Vagina (tissue), 2 donors: ENCODE data around the gene TYW1. TPM values are rescaled to one million over a fixed set of nuclear protein-coding genes. Genes with fewer than 3 reads are reported as not detected.

Experiments used
- DNase-seq, 2 donors: peaks; one replicate each; pipeline ENCODE4 v3.0.0-alpha.2; 2017; ENCODE audit errors: extremely low spot score in 2 of 2
- H3K27ac ChIP-seq: fragments of 200-600 bp; sonication (generic); one replicate; pipeline ENCODE4 v1.5.1; 2019
- H3K27me3 ChIP-seq: fragments of 200-600 bp; sonication (generic); one replicate; pipeline ENCODE4 v1.5.1; 2019
- H3K36me3 ChIP-seq, 2 donors: fragments of 200-600 bp; sonication (generic); one replicate each; pipeline ENCODE4 v1.5.1; 2017 to 2019
- H3K4me1 ChIP-seq: fragments of 200-600 bp; sonication (generic); one replicate; pipeline ENCODE4 v1.5.1; 2019
- H3K4me3 ChIP-seq, 2 donors: fragments of 200-600 bp; sonication (generic); 1 replicate in 1 of 2; 2 replicates in 1 of 2; pipeline ENCODE4 v1.5.1; 2016 to 2019
- H3K9me3 ChIP-seq: fragments of 200-600 bp; sonication (generic); one replicate; pipeline ENCODE4 v1.5.1; 2019
- CTCF ChIP-seq, 3 experiments: fragments of 450-650 bp in 2 of 3; fragments of 200-600 bp in 1 of 3; sonication (generic) in 1 of 3; IDR thresholded peaks; one replicate each; pipeline ENCODE4 v1.5.1; 2017 to 2019; ENCODE audit warnings: antibody characterized with exemption in 3 of 3, mild to moderate bottlenecking in 2 of 3, moderate library complexity in 2 of 3
- POLR2A ChIP-seq, 2 donors: fragments of 450-650 bp; IDR thresholded peaks; one replicate each; pipeline ENCODE4 v1.6.1; 2017; ENCODE audit warnings: antibody characterized with exemption in 2 of 2, mild to moderate bottlenecking in 2 of 2, moderate library complexity in 2 of 2
- POLR2AphosphoS5 ChIP-seq, 2 donors: sonication (generic); formaldehyde crosslinking; IDR thresholded peaks; one replicate each; pipeline ENCODE4 v1.9.0; 2017; ENCODE audit warnings: antibody characterized with exemption in 2 of 2, mild to moderate bottlenecking in 2 of 2, low read depth in 1 of 2; ENCODE audit not compliant: insufficient read depth in 1 of 2
- intact Hi-C: fragments of 100-400 bp; cut with DNase I; formaldehyde crosslinking; loops from one replicate; pipeline ENCODE4 v1.15.1; 2023
- total RNA-seq: library from RNA; depleted of rRNA; stranded (reverse); fragments of >200 nt; gene quantifications from one replicate; pipeline ENCODE4 v1.2.3, GENCODE V29; 2016

TYW1 gene
- total RNA-seq, 1 donor from 2014 or later = 40.8 TPM

GRCh38 chr7:66953044-66953427 is 43.6 kb upstream of the TYW1 start:
- Histone ChIP-seq H3K4me1 (no peaks in the 10 kb centered on the region), H3K27me3 (no peaks in the 10 kb centered on the region), H3K36me3 (peaks cover 0 to 84% of the 10 kb centered on the region in 2 donors), H3K4me3 (no peak overlapping the region), H3K27ac (no peak overlapping the region), H3K9me3 (no peaks in the 10 kb centered on the region)
- intact Hi-C loops = no loop called here
- DNase-seq = no peak
- TF ChIP-seq POLR2AphosphoS5 (IDR thresholded peaks at IDR 0.05; ENCODE audit: insufficient read depth in 1 of 2, low read depth in 1 of 2) (no peak), POLR2A (IDR thresholded peaks at IDR 0.05) (no peak), CTCF (IDR thresholded peaks at IDR 0.05) (no peak)

GRCh38 chr7:66957595-66958290 is 38.9 kb upstream of the TYW1 start:
- Histone ChIP-seq H3K36me3 (peaks cover 0 to 55% of the 10 kb centered on the region in 2 donors), H3K27ac (no peak overlapping the region)

GRCh38 chr7:66958538-66959350 is 37.9 kb upstream of the TYW1 start:
- H3K4me3 ChIP-seq = no peak overlapping the region
- H3K27me3 ChIP-seq = no peaks in the 10 kb centered on the region
- H3K4me1 ChIP-seq = no peaks in the 10 kb centered on the region
- peaks cover 0 to 45% of the 10 kb centered on the region in 2 donors for H3K36me3 ChIP-seq
- no peak overlapping the region for H3K27ac ChIP-seq
- DNase-seq = no peak
- no peak for TF ChIP-seq POLR2AphosphoS5 (IDR thresholded peaks at IDR 0.05; ENCODE audit: insufficient read depth in 1 of 2, low read depth in 1 of 2)
- no peak for TF ChIP-seq CTCF (IDR thresholded peaks at IDR 0.05)
- no peak for TF ChIP-seq POLR2A (IDR thresholded peaks at IDR 0.05)
- H3K9me3 ChIP-seq = no peaks in the 10 kb centered on the region
- intact Hi-C loops = no loop called here

More at GRCh38 chr7:66957595-66958290, 38.9 kb upstream of the TYW1 start:
- TF ChIP-seq POLR2AphosphoS5 (IDR thresholded peaks at IDR 0.05; ENCODE audit: insufficient read depth in 1 of 2, low read depth in 1 of 2) (no peak), POLR2A (IDR thresholded peaks at IDR 0.05) (no peak), CTCF (IDR thresholded peaks at IDR 0.05) (no peak)
- no peaks in the 10 kb centered on the region for H3K4me1 ChIP-seq
- no peaks in the 10 kb centered on the region for H3K27me3 ChIP-seq
- H3K9me3 ChIP-seq = no peaks in the 10 kb centered on the region
- intact Hi-C loops = no loop called here
- DNase-seq = no peak
- H3K4me3 ChIP-seq = no peak overlapping the region

GRCh38 chr7:66960192-66960591 is 36.4 kb upstream of the TYW1 start:
- Histone ChIP-seq H3K27ac (no peak overlapping the region), H3K9me3 (no peaks in the 10 kb centered on the region), H3K36me3 (peaks cover 0 to 33% of the 10 kb centered on the region in 2 donors), H3K4me3 (no peak overlapping the region), H3K27me3 (no peaks in the 10 kb centered on the region), H3K4me1 (no peaks in the 10 kb centered on the region)
- TF ChIP-seq POLR2AphosphoS5 (IDR thresholded peaks at IDR 0.05; ENCODE audit: insufficient read depth in 1 of 2, low read depth in 1 of 2) (no peak), POLR2A (IDR thresholded peaks at IDR 0.05) (no peak), CTCF (IDR thresholded peaks at IDR 0.05) (no peak)
- no peak for DNase-seq
- intact Hi-C loops = no loop called here

- peaks cover 0 to 24% of the 10 kb centered on the region in 2 donors for H3K36me3 ChIP-seq
- TF ChIP-seq CTCF (IDR thresholded peaks at IDR 0.05) = no peak
- TF ChIP-seq POLR2AphosphoS5 (IDR thresholded peaks at IDR 0.05; ENCODE audit: insufficient read depth in 1 of 2, low read depth in 1 of 2) = no peak
- TF ChIP-seq POLR2A (IDR thresholded peaks at IDR 0.05) = no peak
These were observed 35.5 kb upstream of the TYW1 start for GRCh38 chr7:66961096-66961495.

More at GRCh38 chr7:66961096-66961495, 35.5 kb upstream of the TYW1 start:
- no peaks in the 10 kb centered on the region for H3K27me3 ChIP-seq
- H3K4me1 ChIP-seq = no peaks in the 10 kb centered on the region
- H3K4me3 ChIP-seq = no peak overlapping the region
- intact Hi-C loops = no loop called here
- H3K27ac ChIP-seq = no peak overlapping the region
- DNase-seq = no peak
- H3K9me3 ChIP-seq = no peaks in the 10 kb centered on the region
